BE2C (cell line): Measurements from ENCODE around the gene HTRA3.

ENCODE experiments used
- DNase-seq: peaks from one replicate; pipeline ENCODE4 v3.0.0-alpha.2; 2020
- H3K27me3 ChIP-seq: fragments of 250-450 bp; sonication (Bioruptor Pico); 2 replicates; pipeline ENCODE4 v1.5.1; 2020; ENCODE audit warnings: mild to moderate bottlenecking
- H3K36me3 ChIP-seq: fragments of 250-450 bp; sonication (Bioruptor Pico); 2 replicates; pipeline ENCODE4 v1.5.1; 2020; ENCODE audit warnings: mild to moderate bottlenecking
- H3K4me1 ChIP-seq: fragments of 250-450 bp; sonication (Bioruptor Pico); 2 replicates; pipeline ENCODE4 v1.5.1; 2020
- H3K4me3 ChIP-seq: 2 replicates; pipeline ENCODE4 v1.5.1; 2011; ENCODE audit warnings: low read depth, low read length
- H3K9me3 ChIP-seq: fragments of 250-450 bp; sonication (Bioruptor Pico); 2 replicates; pipeline ENCODE4 v1.5.1; 2020
- TF ChIP-seq, protein P1 (sequence below): IDR thresholded peaks from 2 replicates; pipeline ENCODE4 v1.5.1; 2012; ENCODE audit warnings: mild to moderate bottlenecking, low read depth, low read length

The HTRA3 gene

DNA sequence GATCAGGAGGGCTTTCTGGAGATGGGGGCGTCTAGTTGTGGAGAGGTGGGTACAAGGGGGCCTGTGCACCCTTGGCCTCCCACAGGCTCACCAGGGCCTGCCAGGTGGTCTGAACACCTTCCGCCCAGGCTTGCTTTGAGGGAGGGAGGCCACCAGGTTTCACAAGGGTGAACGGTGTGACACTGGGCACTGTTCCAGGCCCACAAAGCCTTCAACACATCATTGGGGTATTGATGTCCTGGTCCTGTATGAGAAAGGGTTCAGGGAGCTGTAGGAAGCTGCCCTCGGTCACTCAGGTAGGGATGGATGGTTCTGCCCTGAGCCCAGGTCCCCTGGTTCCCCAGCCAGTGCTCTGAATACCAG lies 6.0 kb downstream of the HTRA3 start:
- H3K4me3 ChIP-seq = no peak overlapping the region
- DNase-seq = no peak
- no peaks in the 10 kb centered on the region for H3K9me3 ChIP-seq
- TF ChIP-seq, protein P1, sequence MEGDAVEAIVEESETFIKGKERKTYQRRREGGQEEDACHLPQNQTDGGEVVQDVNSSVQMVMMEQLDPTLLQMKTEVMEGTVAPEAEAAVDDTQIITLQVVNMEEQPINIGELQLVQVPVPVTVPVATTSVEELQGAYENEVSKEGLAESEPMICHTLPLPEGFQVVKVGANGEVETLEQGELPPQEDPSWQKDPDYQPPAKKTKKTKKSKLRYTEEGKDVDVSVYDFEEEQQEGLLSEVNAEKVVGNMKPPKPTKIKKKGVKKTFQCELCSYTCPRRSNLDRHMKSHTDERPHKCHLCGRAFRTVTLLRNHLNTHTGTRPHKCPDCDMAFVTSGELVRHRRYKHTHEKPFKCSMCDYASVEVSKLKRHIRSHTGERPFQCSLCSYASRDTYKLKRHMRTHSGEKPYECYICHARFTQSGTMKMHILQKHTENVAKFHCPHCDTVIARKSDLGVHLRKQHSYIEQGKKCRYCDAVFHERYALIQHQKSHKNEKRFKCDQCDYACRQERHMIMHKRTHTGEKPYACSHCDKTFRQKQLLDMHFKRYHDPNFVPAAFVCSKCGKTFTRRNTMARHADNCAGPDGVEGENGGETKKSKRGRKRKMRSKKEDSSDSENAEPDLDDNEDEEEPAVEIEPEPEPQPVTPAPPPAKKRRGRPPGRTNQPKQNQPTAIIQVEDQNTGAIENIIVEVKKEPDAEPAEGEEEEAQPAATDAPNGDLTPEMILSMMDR = no peak
- H3K27me3 ChIP-seq = no peaks in the 10 kb centered on the region
- no peaks in the 10 kb centered on the region for H3K36me3 ChIP-seq
- H3K4me1 ChIP-seq = peaks cover 18% of the 10 kb centered on the region

DNA sequence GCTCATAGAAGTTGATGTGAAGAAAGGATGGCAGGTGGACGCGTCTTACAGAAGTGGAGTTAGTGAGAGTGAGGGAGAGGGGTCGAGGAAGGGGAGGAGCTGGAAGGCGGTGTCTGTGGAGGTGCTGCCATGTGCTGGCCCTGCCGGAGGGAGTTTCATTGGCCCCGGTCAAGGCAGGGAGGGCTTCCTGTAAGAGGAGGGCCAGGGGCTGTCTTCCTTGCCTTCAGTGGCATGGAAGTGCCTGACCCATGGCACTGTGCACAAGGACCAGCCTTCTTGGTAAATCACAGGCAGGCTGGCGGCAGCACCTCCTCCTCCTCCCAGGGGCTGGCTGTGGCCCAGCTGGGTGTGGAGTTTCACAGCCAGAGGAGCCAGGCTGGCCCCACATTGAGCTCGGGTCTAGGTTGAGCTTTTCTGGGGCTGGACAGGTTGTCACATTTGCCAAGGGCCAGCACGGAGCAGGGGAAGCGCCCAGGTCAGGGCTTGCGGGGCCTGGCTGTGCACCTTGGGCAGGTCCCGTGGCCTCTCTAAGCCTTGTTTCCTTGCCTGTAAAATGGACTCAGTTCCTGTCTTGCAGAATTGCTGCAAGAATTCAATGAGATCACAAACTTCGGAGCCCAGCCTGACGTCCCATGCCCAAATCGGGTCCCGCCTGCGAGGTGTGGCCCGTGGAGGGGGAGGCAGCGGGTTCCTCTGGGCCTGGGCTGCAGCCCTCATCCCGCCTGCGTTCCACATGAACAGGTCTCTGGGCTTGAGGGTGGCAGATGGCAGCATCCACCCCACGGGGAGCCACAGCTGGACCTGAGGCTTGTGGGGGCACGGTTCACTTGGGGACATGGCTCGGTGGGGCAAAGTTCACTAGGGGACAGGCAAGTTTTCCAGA lies 7.0 kb downstream of the HTRA3 start:
- peaks cover 18% of the 10 kb centered on the region for H3K4me1 ChIP-seq
- no peaks in the 10 kb centered on the region for H3K36me3 ChIP-seq
- TF ChIP-seq, protein P1 = no peak
- DNase-seq = no peak
- no peak overlapping the region for H3K4me3 ChIP-seq
- H3K27me3 ChIP-seq = no peaks in the 10 kb centered on the region
- H3K9me3 ChIP-seq = no peaks in the 10 kb centered on the region

DNA sequence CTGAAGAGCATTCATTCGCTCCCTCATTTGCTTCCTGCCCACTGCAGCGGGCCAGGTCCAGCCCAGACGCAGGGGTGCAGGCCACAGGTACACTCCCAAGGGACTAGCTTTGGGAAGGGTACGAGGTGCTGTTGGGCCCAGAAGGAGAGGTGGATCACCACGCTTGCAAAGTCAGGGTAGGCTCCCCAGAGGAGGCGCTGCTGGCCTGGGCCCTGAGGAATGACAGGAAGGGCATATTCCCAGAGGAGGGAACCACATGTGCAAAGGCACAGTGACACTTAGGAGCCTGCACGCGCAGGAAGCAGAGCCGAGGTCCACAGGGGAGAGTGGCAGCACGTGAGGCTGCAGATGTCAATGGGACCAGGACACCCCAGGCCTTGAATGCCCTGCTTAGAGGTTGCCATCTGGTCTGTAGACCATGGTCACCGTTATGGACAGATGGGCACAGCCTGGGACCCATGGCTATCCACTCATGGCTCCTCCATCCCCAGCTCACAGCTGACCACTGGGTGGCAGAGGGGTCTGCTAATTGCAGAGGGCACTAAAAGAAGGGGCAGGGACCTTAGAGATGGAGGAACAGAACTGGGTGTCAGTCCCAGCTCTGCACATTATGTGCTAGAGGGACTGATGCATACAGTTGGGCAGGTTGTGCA lies 7.9 kb downstream of the HTRA3 start:
- H3K36me3 ChIP-seq = no peaks in the 10 kb centered on the region

GRCh38 chr4:8278009-8278395 lies 8.4 kb downstream of the HTRA3 start:
- Histone ChIP-seq H3K36me3 (no peaks in the 10 kb centered on the region), H3K4me3 (no peak overlapping the region), H3K9me3 (no peaks in the 10 kb centered on the region), H3K27me3 (no peaks in the 10 kb centered on the region), H3K4me1 (peaks cover 23% of the 10 kb centered on the region)
- DNase-seq = no peak
- TF ChIP-seq, protein P1 = no peak

More for the DNA sequence above, 7.9 kb downstream of the HTRA3 start:
- H3K4me1 ChIP-seq = peaks cover 21% of the 10 kb centered on the region
- H3K27me3 ChIP-seq = no peaks in the 10 kb centered on the region
- DNase-seq = no peak
- TF ChIP-seq, protein P1 = no peak
- H3K9me3 ChIP-seq = no peaks in the 10 kb centered on the region
- no peak overlapping the region for H3K4me3 ChIP-seq

DNA sequence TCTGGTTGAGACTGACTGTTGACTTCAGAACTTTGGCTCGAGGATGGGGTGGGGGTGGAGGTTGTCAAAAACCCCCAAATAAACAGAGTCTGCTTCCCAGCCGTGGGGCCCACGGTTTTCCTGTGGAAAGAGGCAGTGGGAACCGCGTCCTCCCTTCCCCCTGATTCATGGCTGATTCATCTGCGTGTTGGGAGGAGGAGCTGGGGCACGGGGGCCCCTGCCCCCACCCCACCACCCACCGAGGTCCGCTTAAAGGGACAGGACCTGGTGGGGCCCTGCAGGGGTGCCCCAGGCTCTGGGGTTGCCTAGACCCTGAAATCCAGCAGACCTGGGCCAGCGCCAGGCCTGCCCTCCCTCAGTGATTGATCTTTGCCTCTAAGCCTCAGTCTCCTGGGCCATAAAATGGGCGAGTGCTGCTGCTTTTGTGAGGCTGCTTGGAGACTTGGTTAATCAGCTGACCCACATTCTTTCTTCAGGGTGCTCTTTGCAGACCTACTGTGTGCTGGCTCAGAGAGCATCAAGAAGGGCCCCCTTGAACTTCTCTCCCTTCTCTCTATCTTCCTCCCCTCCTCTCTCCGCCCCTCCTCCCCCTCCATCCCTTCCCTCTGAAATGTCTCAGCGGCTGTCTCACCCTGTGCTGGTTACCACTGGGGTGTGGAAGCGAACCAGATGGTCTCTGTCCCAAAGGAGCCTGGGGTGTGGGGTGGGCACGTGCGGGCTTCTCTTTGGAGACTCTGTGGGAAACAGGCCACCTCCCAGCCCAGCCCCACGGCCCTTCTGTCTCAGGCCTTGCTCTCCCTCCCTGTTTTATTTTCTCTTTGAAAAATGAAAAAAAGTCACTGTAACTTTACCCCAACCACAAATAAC lies 9.1 kb downstream of the HTRA3 start:
- no peaks in the 10 kb centered on the region for H3K27me3 ChIP-seq
- TF ChIP-seq, protein P1 = no peak
- H3K4me3 ChIP-seq = no peak overlapping the region
- DNase-seq = no peak
- H3K36me3 ChIP-seq = no peaks in the 10 kb centered on the region
- H3K4me1 ChIP-seq = peaks cover 26% of the 10 kb centered on the region
- H3K9me3 ChIP-seq = no peaks in the 10 kb centered on the region
